GM13977 (cell line): ENCODE measurements around the gene LPIN3.

Source experiments
- DNase-seq: peaks from one replicate; pipeline ENCODE4 v3.0.0; 2012; ENCODE audit warnings: low spot score
- CTCF ChIP-seq: IDR thresholded peaks from 2 replicates; pipeline ENCODE4 v1.5.1; 2012; ENCODE audit warnings: mild to moderate bottlenecking, control low read depth; ENCODE audit not compliant: insufficient read depth; ENCODE audit errors: extremely low read depth, missing control alignments
- in situ Hi-C: fragments of 300-500 bp; cut with MboI; formaldehyde crosslinking; loops from one replicate; pipeline ENCODE4 v1.12.0; 2022; ENCODE audit warnings: low sequenced_read_pairs, low pct_unique_long_range_greater_than_20kb, mixed read lengths, inconsistent platforms; ENCODE audit not compliant: unreplicated experiment

Gene LPIN3

DNA sequence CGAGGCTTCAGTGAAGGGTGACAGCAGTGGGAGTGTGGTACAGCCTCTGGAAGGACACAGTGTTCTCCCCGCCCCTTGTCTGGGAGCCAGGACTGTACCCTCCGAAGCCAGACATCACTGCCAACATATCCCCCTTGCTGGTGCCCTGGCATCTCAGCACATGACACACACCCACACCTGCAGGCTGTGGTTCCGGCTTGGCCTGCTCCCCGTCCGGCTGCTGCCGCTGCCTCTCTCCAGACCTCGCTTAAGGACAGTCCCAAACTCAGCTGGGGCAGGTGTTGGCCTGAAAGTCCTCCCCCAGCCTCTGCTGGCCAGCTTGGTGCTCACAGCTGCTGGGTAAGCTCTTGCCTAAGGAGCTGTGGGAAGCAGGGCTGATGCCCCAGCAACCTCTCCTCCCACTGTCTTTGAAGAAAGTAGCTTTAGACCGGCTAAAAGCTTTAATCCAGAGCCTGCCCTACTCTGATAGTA lies 19.0 kb downstream of the LPIN3 start:
- DNase-seq, result no peak
- TF ChIP-seq CTCF, result no peak
- in situ Hi-C loops, result no loop called here

DNA sequence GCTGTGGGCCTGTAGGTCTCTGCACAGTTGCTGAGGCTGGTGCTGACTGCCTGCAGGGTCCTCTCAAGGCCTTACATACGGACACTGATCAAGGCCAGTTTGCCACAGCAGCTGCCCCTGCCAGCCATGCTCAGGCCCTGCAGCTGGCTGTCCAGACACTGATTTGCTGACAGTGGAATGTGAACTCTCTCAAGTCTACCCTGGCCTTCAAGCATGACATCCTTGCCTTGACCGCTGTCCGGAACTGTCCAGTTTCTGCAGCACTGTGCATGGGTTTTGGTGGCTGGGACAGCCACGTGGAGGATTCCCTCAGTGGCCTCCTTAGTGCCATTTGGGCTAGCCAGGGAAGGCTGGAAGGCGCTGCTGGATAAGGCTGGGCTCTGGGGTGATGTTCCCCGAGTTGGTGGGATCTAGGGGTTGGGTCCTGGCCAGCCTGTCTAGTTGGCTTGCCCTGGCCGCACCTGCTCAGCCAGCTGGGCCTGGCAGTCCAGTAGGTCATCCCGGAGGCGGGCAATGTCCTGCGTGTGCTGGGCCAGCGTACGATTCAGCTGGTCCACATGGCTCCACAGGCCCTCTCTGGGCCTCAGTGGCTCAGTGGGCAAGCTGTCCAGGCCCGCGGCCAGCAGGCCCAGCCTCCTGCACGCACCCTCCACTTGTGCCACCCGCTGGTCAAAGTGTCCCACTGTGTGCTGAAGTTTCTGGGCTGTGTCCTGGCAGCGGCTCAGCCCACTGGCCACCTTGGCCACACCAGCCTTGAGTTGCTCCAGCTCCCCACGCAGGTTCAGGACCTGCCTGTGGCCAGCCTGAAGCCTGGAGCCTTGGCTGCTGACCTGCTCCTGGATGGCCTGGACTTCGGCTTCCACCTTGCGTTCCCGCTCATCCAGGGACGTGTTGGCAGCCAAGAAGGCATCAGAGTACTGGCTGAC lies 20.5 kb downstream of the LPIN3 start:
- no peak for TF ChIP-seq CTCF
- DNase-seq, result no peak
- in situ Hi-C loops, result no loop called here

DNA sequence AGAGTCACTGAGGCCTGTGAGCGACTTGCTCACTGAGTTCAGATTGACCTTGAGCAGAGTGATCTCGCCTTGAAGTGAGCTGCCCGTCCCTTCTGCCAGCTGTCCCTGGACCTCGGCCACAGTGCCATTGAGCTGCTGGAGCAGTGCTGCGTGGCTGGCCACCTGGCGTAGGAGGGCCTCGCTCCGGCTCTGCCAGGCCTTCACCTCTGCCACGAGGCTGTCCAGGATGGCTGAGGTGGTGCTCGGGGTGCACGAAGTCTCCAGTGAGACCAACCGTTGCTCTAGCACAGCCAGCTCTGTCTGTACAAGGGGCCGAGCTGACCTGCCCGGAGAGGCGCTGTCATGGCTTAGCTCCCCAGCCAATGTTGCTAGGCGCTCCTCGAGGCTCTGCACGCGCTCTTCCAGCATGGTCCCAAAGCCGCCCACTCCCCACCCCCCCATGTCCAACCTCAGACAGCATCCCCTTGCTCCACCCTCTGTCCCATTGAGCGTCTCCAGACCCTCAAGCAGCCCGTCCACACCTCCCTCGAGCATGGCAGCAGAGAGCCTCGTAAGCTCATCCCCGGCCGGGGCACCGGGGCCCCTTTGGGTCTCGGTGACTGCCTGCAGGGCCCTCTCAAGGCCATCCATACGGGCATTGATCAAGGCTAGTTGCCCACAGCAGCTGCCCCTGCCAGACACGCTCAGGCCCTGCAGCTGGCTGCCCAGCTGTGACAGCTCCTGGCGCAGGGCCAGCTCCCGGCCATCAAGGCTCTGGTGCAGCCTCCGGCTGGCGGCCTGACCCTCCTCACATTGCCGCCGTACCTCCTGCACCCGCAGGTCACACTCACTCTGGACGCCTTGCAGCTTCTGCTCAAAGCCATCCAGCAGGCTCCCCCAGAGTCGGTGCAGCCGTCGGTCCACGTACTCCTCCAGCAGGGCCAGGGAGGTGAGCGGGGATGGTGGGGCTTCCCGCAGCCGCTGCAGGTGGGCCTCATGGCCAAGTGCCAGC lies 21.4 kb downstream of the LPIN3 start:
- DNase-seq, result no peak
- in situ Hi-C loops, result no loop called here
- TF ChIP-seq CTCF, result no peak

GRCh38 chr20:41362748-41363140 lies 22.1 kb downstream of the LPIN3 start:
- in situ Hi-C loops, result no loop called here
- no peak for TF ChIP-seq CTCF
- no peak for DNase-seq

DNA sequence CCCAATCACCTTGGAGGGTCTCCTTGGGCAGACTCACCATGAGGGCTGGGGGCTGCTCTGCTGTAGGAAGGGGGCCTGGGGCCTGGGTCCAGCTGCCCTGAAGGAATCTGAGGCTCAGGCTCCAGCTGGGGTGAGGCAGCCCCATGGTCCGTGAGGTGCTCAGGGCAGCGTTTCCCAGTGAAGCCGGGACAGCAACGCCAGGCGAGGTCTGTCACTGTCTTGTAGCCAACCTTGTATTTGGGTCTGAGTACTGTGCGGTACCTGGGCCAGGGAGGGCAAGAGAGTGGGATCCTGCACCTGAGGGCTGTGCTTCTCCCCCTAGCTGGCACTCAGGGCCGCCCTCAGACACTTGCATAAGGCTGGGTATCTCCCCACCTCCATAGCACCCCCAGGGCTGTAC lies 23.0 kb downstream of the LPIN3 start:
- TF ChIP-seq CTCF, result no peak
- in situ Hi-C loops, result no loop called here
- no peak for DNase-seq

GRCh38 chr20:41364236-41364855 lies 23.7 kb downstream of the LPIN3 start:
- in situ Hi-C loops, result no loop called here
- TF ChIP-seq CTCF, result no peak
- DNase-seq, result no peak
